ENCODE data around the gene EMC1. TPM values are rescaled to one million over a fixed set of nuclear protein-coding genes. Genes with fewer than 3 reads are reported as not detected.
A peak's percentile ranks its signal among the peaks of the same experiment; 100 is the strongest.

Gene EMC1
- total and polyA plus RNA-seq, 2 donors (not counting 1 experiment from before 2014, with no cell fraction given), result 33.3 to 78.1 TPM

GRCh38 chr1:19229828-19230325 is 21.4 kb downstream of the EMC1 start:
- Histone ChIP-seq H3K36me3 (ENCODE audit: control insufficient read depth, insufficient read depth, low read length) (peaks cover 10% of the 10 kb centered on the region), H3K9me3 (ENCODE audit: control insufficient read depth, insufficient read depth, low read depth, low read length) (no peaks in the 10 kb centered on the region), H3K4me3 (replicated peaks in 1 of 4; ENCODE audit: control extremely low read depth in 1 of 4, insufficient read depth in 1 of 4, low read depth in 3 of 4, low read length in 4 of 4) (no peak overlapping the region), H3K4me1 (ENCODE audit: control insufficient read depth, extremely low read depth, insufficient read depth, low read length) (peaks cover 3% of the 10 kb centered on the region), H3K79me2 (ENCODE audit: control insufficient read depth, insufficient read depth, low read length) (no peaks in the 10 kb centered on the region), H3K27ac (ENCODE audit: insufficient read depth, low read length) (no peak overlapping the region), H3K9ac (ENCODE audit: insufficient read depth, low read length) (no peak overlapping the region), H2AFZ (ENCODE audit: low read length) (no peak overlapping the region), H4K20me1 (ENCODE audit: control insufficient read depth, extremely low read depth, insufficient read depth, low read length) (no peaks in the 10 kb centered on the region), H3K4me2 (ENCODE audit: extremely low read depth, insufficient read depth, low read length) (no peak overlapping the region), H3K27me3 (ENCODE audit: control insufficient read depth, insufficient read depth, low read length) (no peaks in the 10 kb centered on the region)
- TF ChIP-seq EZH2 (IDR thresholded peaks at IDR 0.05; ENCODE audit: low read length, missing control alignments) (no peak), CTCF (conservative IDR thresholded peaks at IDR 0.05 in 1 of 2, IDR thresholded peaks at IDR 0.05 in 1 of 2; ENCODE audit: low read depth in 1 of 2, low read length in 2 of 2) (no peak)
- DNase-seq (ENCODE audit: low read depth in 2 of 2), result no peak

GRCh38 chr1:19229229-19229628 is 22.1 kb downstream of the EMC1 start:
- Histone ChIP-seq H3K79me2 (ENCODE audit: control insufficient read depth, insufficient read depth, low read length) (no peaks in the 10 kb centered on the region), H3K4me2 (ENCODE audit: extremely low read depth, insufficient read depth, low read length) (no peak overlapping the region), H3K27ac (ENCODE audit: insufficient read depth, low read length) (no peak overlapping the region), H3K27me3 (ENCODE audit: control insufficient read depth, insufficient read depth, low read length) (no peaks in the 10 kb centered on the region), H3K4me3 (replicated peaks in 1 of 4; ENCODE audit: control extremely low read depth in 1 of 4, insufficient read depth in 1 of 4, low read depth in 3 of 4, low read length in 4 of 4) (no peak overlapping the region), H3K9me3 (ENCODE audit: control insufficient read depth, insufficient read depth, low read depth, low read length) (no peaks in the 10 kb centered on the region), H3K9ac (ENCODE audit: insufficient read depth, low read length) (no peak overlapping the region), H4K20me1 (ENCODE audit: control insufficient read depth, extremely low read depth, insufficient read depth, low read length) (no peaks in the 10 kb centered on the region), H2AFZ (ENCODE audit: low read length) (no peak overlapping the region), H3K4me1 (ENCODE audit: control insufficient read depth, extremely low read depth, insufficient read depth, low read length) (peaks cover 3% of the 10 kb centered on the region), H3K36me3 (ENCODE audit: control insufficient read depth, insufficient read depth, low read length) (peaks cover 11% of the 10 kb centered on the region)
- no peak for DNase-seq (ENCODE audit: low read depth in 2 of 2)
- TF ChIP-seq EZH2 (IDR thresholded peaks at IDR 0.05; ENCODE audit: low read length, missing control alignments) (no peak), CTCF (conservative IDR thresholded peaks at IDR 0.05 in 1 of 2, IDR thresholded peaks at IDR 0.05 in 1 of 2; ENCODE audit: low read depth in 1 of 2, low read length in 2 of 2) (no peak)

GRCh38 chr1:19222979-19223824 is 28.1 kb downstream of the EMC1 start:
- no peak overlapping the region for H2AFZ ChIP-seq (ENCODE audit: low read length)
- H3K9ac ChIP-seq (ENCODE audit: insufficient read depth, low read length), result no peak overlapping the region
- no peaks in the 10 kb centered on the region for H4K20me1 ChIP-seq (ENCODE audit: control insufficient read depth, extremely low read depth, insufficient read depth, low read length)
- no peaks in the 10 kb centered on the region for H3K4me1 ChIP-seq (ENCODE audit: control insufficient read depth, extremely low read depth, insufficient read depth, low read length)
- no peak overlapping the region for H3K4me3 ChIP-seq (replicated peaks in 1 of 4; ENCODE audit: control extremely low read depth in 1 of 4, insufficient read depth in 1 of 4, low read depth in 3 of 4, low read length in 4 of 4)
- no peak overlapping the region for H3K27ac ChIP-seq (ENCODE audit: insufficient read depth, low read length)
- no peak overlapping the region for H3K4me2 ChIP-seq (ENCODE audit: extremely low read depth, insufficient read depth, low read length)
- TF ChIP-seq EZH2 (IDR thresholded peaks at IDR 0.05; ENCODE audit: low read length, missing control alignments) (no peak), CTCF (conservative IDR thresholded peaks at IDR 0.05 in 1 of 2, IDR thresholded peaks at IDR 0.05 in 1 of 2; ENCODE audit: low read depth in 1 of 2, low read length in 2 of 2) (no peak)
- peak in 1 of 2 donors; percentile 41 for DNase-seq (ENCODE audit: low read depth in 2 of 2)
- H3K9me3 ChIP-seq (ENCODE audit: control insufficient read depth, insufficient read depth, low read depth, low read length), result no peaks in the 10 kb centered on the region
- no peaks in the 10 kb centered on the region for H3K27me3 ChIP-seq (ENCODE audit: control insufficient read depth, insufficient read depth, low read length)
- H3K79me2 ChIP-seq (ENCODE audit: control insufficient read depth, insufficient read depth, low read length), result no peaks in the 10 kb centered on the region
- peaks cover 8% of the 10 kb centered on the region for H3K36me3 ChIP-seq (ENCODE audit: control insufficient read depth, insufficient read depth, low read length)
